ENCODE measurements around the gene OGG1.

Gene OGG1

DNA sequence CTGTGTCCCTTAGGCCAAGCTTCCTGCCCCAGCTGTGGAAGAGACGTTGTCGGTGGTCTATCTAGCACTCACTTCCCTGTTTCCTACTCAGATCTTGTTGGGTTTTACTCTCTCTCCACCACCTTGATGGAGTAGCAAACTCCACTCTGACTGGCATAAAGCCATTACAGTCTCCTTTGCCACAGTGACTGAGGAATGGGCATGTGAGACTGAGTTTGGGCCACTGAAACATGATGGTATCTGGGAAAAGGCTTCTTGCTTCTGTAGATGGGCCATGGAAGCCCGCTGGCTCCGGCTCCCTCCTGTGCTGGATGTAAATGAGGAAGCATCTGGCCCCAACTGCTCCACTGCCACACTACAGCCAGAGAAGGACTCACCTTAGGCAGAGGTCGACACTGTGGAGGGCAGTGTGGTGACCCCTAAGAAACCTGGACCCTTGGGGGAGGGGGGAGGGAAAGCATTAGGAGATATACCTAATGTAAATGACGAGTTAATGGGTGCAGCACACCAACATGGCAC, 29.4 kb downstream of the OGG1 start:
- TF ChIP-seq, protein P1, sequence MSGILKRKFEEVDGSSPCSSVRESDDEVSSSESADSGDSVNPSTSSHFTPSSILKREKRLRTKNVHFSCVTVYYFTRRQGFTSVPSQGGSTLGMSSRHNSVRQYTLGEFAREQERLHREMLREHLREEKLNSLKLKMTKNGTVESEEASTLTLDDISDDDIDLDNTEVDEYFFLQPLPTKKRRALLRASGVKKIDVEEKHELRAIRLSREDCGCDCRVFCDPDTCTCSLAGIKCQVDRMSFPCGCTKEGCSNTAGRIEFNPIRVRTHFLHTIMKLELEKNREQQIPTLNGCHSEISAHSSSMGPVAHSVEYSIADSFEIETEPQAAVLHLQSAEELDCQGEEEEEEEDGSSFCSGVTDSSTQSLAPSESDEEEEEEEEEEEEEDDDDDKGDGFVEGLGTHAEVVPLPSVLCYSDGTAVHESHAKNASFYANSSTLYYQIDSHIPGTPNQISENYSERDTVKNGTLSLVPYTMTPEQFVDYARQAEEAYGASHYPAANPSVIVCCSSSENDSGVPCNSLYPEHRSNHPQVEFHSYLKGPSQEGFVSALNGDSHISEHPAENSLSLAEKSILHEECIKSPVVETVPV (CRISPR knock-in tag; IDR thresholded peaks at IDR 0.05), result no peak
- TF ChIP-seq GLIS3 (CRISPR knock-in tag; IDR thresholded peaks at IDR 0.05), result no peak
- ATAC-seq, result 0 out of 3 replicates have a peak, but pooled peaks have one; percentile 7

GRCh38 chr3:9779721-9780457, 30.1 kb downstream of the OGG1 start:
- no peak for ATAC-seq
- no peak for TF ChIP-seq PPARA (CRISPR knock-in tag; IDR thresholded peaks at IDR 0.05; ENCODE audit: borderline replicate concordance)
- TF ChIP-seq CSDC2 (CRISPR knock-in tag; IDR thresholded peaks at IDR 0.05), result no peak

- no peak for ATAC-seq
- TF ChIP-seq BACH2 (CRISPR knock-in tag; IDR thresholded peaks at IDR 0.05; ENCODE audit: borderline replicate concordance), result no peak
- no peak for TF ChIP-seq ZNF565 (CRISPR knock-in tag; conservative IDR thresholded peaks at IDR 0.05; ENCODE audit: low read depth)
- TF ChIP-seq, protein P2, sequence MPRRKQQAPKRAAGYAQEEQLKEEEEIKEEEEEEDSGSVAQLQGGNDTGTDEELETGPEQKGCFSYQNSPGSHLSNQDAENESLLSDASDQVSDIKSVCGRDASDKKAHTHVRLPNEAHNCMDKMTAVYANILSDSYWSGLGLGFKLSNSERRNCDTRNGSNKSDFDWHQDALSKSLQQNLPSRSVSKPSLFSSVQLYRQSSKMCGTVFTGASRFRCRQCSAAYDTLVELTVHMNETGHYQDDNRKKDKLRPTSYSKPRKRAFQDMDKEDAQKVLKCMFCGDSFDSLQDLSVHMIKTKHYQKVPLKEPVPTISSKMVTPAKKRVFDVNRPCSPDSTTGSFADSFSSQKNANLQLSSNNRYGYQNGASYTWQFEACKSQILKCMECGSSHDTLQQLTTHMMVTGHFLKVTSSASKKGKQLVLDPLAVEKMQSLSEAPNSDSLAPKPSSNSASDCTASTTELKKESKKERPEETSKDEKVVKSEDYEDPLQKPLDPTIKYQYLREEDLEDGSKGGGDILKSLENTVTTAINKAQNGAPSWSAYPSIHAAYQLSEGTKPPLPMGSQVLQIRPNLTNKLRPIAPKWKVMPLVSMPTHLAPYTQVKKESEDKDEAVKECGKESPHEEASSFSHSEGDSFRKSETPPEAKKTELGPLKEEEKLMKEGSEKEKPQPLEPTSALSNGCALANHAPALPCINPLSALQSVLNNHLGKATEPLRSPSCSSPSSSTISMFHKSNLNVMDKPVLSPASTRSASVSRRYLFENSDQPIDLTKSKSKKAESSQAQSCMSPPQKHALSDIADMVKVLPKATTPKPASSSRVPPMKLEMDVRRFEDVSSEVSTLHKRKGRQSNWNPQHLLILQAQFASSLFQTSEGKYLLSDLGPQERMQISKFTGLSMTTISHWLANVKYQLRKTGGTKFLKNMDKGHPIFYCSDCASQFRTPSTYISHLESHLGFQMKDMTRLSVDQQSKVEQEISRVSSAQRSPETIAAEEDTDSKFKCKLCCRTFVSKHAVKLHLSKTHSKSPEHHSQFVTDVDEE (CRISPR knock-in tag; IDR thresholded peaks at IDR 0.05), result no peak
- no peak for TF ChIP-seq CSDC2 (CRISPR knock-in tag; IDR thresholded peaks at IDR 0.05)
- no peak for TF ChIP-seq ZNF70 (CRISPR knock-in tag; IDR thresholded peaks at IDR 0.05)
- no peak for TF ChIP-seq ZC3H10 (CRISPR knock-in tag; IDR thresholded peaks at IDR 0.05)
- TF ChIP-seq OSR1 (CRISPR knock-in tag; IDR thresholded peaks at IDR 0.05), result no peak
- TF ChIP-seq SNAI2 (CRISPR knock-in tag; IDR thresholded peaks at IDR 0.05), result no peak
- no peak for TF ChIP-seq ARNTL (CRISPR knock-in tag; IDR thresholded peaks at IDR 0.05; ENCODE audit: borderline replicate concordance, low read depth)
- TF ChIP-seq, protein P3, sequence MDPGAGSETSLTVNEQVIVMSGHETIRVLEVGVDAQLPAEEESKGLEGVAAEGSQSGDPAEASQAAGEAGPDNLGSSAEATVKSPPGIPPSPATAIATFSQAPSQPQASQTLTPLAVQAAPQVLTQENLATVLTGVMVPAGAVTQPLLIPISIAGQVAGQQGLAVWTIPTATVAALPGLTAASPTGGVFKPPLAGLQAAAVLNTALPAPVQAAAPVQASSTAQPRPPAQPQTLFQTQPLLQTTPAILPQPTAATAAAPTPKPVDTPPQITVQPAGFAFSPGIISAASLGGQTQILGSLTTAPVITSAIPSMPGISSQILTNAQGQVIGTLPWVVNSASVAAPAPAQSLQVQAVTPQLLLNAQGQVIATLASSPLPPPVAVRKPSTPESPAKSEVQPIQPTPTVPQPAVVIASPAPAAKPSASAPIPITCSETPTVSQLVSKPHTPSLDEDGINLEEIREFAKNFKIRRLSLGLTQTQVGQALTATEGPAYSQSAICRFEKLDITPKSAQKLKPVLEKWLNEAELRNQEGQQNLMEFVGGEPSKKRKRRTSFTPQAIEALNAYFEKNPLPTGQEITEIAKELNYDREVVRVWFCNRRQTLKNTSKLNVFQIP (CRISPR knock-in tag; IDR thresholded peaks at IDR 0.05; ENCODE audit: borderline replicate concordance, low read depth), result no peak
- no peak for TF ChIP-seq TCF4 (CRISPR knock-in tag; IDR thresholded peaks at IDR 0.05; ENCODE audit: borderline replicate concordance)
- no peak for TF ChIP-seq ZFP30 (CRISPR knock-in tag; IDR thresholded peaks at IDR 0.05)
- no peak for TF ChIP-seq TOX (CRISPR knock-in tag; IDR thresholded peaks at IDR 0.05; ENCODE audit: borderline replicate concordance)
- TF ChIP-seq PPARA (CRISPR knock-in tag; IDR thresholded peaks at IDR 0.05; ENCODE audit: borderline replicate concordance), result no peak
- no peak for TF ChIP-seq ZFP3 (CRISPR knock-in tag; IDR thresholded peaks at IDR 0.05)
- TF ChIP-seq ISL1 (CRISPR knock-in tag; IDR thresholded peaks at IDR 0.05), result no peak
Measured at GRCh38 chr3:9780458-9780812, 30.7 kb downstream of the OGG1 start.

DNA sequence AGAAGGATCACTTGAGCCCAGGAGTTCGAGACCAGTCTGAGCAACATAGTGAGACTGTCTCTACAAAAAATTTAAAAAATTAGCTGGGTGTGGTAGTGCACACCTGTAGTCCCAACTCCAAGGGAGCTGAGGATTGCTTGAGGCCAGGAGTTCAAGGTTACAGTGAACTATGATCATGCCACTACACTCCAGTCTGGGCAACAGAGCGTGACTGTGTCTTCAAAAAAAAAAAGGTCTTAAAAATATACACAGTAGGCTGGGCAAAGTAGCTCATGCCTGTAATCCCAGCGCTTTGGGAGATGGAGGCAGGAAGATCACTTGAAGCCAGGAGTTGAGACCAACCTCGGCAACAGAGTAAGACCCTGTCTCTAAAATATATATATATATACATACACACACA, 31.2 kb downstream of the OGG1 start:
- ATAC-seq, result no peak

More for the DNA sequence above, 31.2 kb downstream of the OGG1 start:
- TF ChIP-seq ZC3H10 (CRISPR knock-in tag; IDR thresholded peaks at IDR 0.05) (no peak), ZNF565 (CRISPR knock-in tag; conservative IDR thresholded peaks at IDR 0.05; ENCODE audit: low read depth) (no peak), ZFP3 (CRISPR knock-in tag; IDR thresholded peaks at IDR 0.05) (no peak), ZNF70 (CRISPR knock-in tag; IDR thresholded peaks at IDR 0.05) (no peak), ISL1 (CRISPR knock-in tag; IDR thresholded peaks at IDR 0.05) (no peak), PATZ1 (CRISPR knock-in tag; IDR thresholded peaks at IDR 0.05; ENCODE audit: borderline replicate concordance) (no peak), TOX (CRISPR knock-in tag; IDR thresholded peaks at IDR 0.05; ENCODE audit: borderline replicate concordance) (no peak), PPARA (CRISPR knock-in tag; IDR thresholded peaks at IDR 0.05; ENCODE audit: borderline replicate concordance) (no peak), CSDC2 (CRISPR knock-in tag; IDR thresholded peaks at IDR 0.05) (no peak)
- TF ChIP-seq, protein P3 (CRISPR knock-in tag; IDR thresholded peaks at IDR 0.05; ENCODE audit: borderline replicate concordance, low read depth), result no peak
